ENCODE results near the gene GRPR. TPM values are rescaled to one million over a fixed set of nuclear protein-coding genes. Genes with fewer than 3 reads are reported as not detected.

GRPR gene
- polyA plus RNA-seq, 1 donor from 2014 or later, result 0.25 TPM

DNA sequence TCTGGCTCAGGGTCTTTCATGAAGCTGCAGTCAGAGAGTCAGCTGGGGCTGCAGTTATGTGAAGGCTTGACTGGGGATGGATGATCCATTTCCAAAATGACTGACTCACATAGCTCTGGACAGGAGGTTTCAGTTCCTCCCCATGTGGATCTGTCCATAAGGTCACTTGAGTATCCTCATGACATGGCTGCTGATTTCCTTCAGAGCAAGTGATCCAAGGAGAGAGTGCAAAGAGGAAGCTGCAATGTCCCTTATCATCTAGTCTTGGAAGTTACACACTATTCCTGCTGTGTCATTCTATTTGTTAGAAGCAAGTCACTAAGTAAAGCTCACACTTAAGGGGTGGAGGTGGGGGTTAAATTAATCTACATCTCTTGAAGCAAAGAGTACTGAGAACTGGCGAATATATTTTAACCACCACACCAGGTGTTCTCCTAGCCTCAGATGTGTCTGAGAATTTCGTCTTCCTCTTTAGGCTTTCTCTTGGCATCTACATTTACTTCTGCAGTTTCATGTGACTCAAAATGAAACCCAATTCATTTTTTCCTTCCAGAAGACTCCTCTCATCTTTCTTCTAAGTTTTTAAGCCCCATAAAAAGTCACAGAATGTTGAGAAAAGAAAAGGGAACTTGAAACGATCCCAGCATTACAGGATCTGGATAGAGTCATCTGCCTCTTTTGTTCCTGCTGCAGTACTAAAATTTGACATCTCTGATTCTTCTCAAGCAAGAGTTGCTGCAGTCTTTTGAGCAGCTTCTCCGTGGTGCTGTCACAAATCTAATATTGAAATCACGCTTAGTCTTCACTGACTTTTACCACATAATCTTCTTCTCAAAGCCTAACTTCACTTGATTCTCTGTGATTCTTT, 3.8 kb upstream of the GRPR start:
- Mint-ChIP-seq H3K27ac (peak overlapping the region in 2 of 3 donors; percentile 20 to 59), H3K4me1 (peaks cover 22 to 38% (median 34%) of the 10 kb centered on the region in 3 donors), H3K36me3 (no peaks in the 10 kb centered on the region), H3K9me3 (peaks cover 0 to 13% (median 4%) of the 10 kb centered on the region in 3 donors), H3K4me3 (peak overlapping the region in 3 of 4 donors; percentile 6 to 87 (median 55)), H3K27me3 (peaks cover 18% of the 10 kb centered on the region)

DNA sequence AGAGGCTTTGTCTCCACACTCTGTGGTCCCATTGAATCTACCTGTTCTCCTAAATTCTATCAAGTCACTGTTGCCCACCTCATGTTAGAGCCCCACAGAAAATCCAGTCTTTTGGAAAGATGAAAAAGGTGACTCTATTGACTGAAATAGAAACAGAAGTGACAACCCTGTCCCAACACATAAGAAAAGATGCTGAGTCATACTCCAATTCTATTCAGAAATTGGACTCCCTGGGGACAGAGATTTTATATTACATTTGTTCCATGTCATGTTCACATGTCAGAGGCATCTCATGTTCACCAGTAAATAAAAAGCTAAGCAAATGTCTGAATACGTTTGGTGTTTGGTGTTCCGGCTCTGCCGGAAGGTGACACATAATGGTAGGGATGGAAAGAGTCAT, 2.9 kb upstream of the GRPR start:
- Mint-ChIP-seq H3K9me3 (peaks cover 0 to 13% (median 4%) of the 10 kb centered on the region in 3 donors), H3K4me3 (peak overlapping the region in 2 of 4 donors; percentile 5 to 33), H3K36me3 (no peaks in the 10 kb centered on the region), H3K27ac (peak overlapping the region in 2 of 3 donors; percentile 20 to 24), H3K27me3 (peaks cover 18% of the 10 kb centered on the region), H3K4me1 (peaks cover 20 to 32% (median 28%) of the 10 kb centered on the region in 3 donors)

DNA sequence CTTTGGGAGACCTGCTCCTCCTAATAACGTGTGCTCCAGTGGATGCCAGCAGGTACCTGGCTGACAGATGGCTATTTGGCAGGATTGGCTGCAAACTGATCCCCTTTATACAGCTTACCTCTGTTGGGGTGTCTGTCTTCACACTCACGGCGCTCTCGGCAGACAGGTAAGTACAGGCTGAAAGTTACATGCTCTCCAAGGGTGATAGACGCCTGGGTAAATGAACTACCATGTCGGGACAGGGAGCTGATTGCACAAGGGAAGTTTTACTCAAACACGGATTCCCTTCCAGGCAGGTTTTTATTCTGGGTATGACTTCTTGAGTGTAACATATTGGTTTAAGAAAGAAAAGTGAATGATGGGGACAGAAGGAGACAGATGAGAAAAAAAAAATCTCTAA, 836 bp downstream of the GRPR start:
- Mint-ChIP-seq H3K9me3 (peaks cover 0 to 3% (median under 1%) of the 10 kb centered on the region in 3 donors), H3K4me1 (peaks cover 13 to 27% (median 26%) of the 10 kb centered on the region in 3 donors), H3K27me3 (peaks cover 29% of the 10 kb centered on the region), H3K4me3 (no peak overlapping the region), H3K36me3 (no peaks in the 10 kb centered on the region), H3K27ac (no peak overlapping the region)

DNA sequence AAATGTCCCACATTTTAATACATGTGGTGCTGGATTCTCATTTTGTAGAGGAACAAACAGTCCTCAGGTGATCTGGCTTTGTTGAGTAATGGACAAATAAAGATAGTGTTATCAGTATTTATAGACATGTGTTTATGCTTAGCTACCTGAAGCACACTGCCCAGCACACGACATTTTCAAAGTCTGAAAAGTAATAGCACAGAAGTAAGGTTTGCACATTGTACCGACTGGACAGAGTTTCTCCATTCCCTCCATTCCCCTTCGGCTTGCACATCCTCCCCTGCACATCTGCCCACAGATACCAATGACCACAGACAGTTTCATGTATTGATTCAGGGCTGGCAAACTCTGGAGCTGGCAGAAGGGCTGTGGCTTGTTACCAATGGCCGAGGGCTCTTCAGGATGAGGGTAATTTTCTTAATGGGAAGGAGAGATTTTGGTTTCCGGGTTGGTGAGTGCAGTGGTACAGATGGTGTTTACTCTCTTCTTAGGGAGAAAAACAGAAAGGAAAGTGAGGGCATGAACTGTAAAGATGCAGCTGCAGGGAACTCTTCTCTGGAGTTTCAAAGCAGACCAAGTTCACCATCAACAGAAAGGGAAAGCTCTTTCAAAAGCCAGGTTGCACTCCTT, 2.3 kb downstream of the GRPR start:
- H3K27ac Mint-ChIP-seq, result no peak overlapping the region
- H3K36me3 Mint-ChIP-seq, result no peaks in the 10 kb centered on the region
- no peaks in the 10 kb centered on the region for H3K9me3 Mint-ChIP-seq
- H3K27me3 Mint-ChIP-seq, result peaks cover 33% of the 10 kb centered on the region
- no peak overlapping the region for H3K4me3 Mint-ChIP-seq
- peaks cover 7 to 13% (median 12%) of the 10 kb centered on the region in 3 donors for H3K4me1 Mint-ChIP-seq

DNA sequence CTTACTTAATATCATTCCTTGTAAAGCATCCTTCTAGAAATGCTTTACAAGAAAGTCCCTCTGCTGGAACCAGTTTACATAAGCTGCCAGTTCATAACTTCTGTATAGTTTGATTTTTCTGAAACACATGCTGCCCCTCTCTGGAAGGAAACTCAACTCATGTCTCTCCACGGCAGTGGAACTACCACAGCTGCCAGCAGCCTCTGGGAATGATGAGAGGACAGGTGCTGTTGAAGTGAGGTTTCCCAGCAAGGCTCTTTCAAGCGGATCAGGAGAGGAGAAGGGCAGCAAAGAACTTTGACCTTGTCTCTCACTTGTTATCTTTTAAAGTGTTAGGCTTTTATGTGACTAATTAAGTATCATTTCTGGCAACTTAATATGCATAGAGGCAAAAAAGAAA, 7.3 kb downstream of the GRPR start:
- Mint-ChIP-seq H3K27me3 (peaks cover 24% of the 10 kb centered on the region), H3K27ac (no peak overlapping the region), H3K4me3 (no peak overlapping the region), H3K4me1 (peaks cover 0 to 3% (median 2%) of the 10 kb centered on the region in 3 donors), H3K36me3 (no peaks in the 10 kb centered on the region), H3K9me3 (no peaks in the 10 kb centered on the region)

DNA sequence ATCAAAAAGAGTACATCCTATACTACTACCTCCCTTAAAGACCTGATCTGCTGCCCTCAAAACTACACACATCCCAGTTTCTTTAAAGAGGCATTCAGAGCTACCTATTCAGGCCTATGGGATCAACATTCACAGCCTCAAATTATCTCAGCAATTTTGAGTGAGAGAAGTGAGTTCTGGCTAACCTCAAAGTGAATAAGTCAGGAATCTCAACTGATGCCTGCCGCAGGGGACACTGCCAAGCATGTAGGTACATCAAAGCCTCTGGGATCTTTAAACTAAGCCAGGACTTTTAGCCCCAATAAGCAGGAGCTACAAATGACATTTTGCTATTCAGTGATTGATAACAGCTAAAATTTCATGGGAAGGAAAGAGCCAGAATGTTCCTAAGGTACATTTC, 11.6 kb downstream of the GRPR start:
- H3K4me1 Mint-ChIP-seq, result peaks cover 6 to 12% (median 6%) of the 10 kb centered on the region in 3 donors
- peaks cover 11% of the 10 kb centered on the region for H3K27me3 Mint-ChIP-seq
- H3K4me3 Mint-ChIP-seq, result no peak overlapping the region
- no peak overlapping the region for H3K27ac Mint-ChIP-seq
- H3K36me3 Mint-ChIP-seq, result no peaks in the 10 kb centered on the region
- no peaks in the 10 kb centered on the region for H3K9me3 Mint-ChIP-seq

DNA sequence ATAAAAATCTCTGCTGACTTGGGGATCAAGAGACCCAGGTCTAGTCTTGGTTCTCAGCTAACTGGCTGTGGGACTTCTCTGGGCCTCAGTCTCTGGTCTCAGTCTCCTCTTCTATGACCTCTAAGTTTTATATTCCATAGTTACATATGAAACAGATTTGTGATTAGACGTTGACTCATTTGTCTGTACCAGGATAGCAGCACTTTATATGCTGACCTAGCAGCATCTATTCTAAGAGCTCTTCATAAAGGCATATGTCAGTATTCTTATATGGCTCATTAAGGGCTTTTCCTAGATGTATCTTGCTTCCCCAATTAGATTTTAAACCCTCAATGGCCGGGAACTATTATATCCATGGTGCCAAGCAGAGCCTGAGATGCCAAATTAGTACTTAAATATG, 12.7 kb downstream of the GRPR start:
- Mint-ChIP-seq H3K9me3 (no peaks in the 10 kb centered on the region), H3K27me3 (peaks cover 6% of the 10 kb centered on the region), H3K27ac (no peak overlapping the region), H3K36me3 (no peaks in the 10 kb centered on the region), H3K4me3 (no peak overlapping the region), H3K4me1 (peaks cover 6 to 12% (median 6%) of the 10 kb centered on the region in 3 donors)

DNA sequence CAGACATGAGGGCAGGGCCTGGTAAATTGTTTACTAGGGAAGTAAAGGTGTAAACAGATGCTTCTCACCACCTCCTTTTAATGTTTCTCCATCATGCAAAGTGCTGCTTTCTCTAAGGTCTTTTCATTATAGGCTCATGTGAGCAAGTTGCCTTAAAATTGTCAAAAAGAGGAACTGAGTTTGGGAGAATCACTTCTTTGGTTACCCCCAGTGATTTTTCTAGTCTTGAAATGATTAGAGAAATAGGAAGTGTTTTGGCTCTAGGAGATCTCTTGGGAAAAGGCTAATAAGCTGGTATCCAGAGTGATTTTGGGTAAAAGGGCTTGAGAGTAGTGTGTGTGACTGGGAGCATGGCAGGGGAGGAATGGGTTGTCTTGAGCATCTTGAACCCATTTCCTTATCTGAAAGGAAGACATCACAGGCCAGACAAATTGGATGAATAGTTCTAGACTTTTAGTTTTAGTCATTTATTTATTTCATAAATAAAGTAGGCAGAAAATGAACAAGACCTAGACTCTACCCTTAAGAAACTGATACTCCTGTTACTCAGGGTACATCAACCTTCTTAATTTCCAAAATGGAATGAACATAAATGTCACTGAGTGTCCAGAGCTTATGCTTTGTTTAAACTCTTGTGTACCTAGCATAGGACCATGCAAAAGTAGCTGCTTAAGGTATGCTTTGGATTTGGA, 14.2 kb downstream of the GRPR start:
- no peaks in the 10 kb centered on the region for H3K9me3 Mint-ChIP-seq
- H3K4me3 Mint-ChIP-seq, result peak overlapping the region in 1 of 4 donors; percentile 1
- H3K27ac Mint-ChIP-seq, result no peak overlapping the region

DNA sequence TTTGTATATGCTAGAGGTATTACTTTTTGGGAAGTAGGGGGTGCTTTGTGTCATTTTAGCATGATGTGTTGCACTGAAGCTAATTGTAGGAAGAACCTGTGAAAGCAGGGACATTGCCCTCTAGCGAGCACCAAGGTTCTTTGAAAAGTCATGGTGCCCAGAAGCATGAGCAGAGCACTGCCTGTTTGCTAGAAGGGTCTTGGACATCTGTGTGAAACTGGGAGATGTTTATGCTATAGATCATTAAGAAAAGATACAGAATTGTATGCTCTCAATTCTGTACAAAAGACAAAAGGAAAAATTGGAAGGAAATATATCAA, 14.7 kb downstream of the GRPR start:
- no peaks in the 10 kb centered on the region for H3K36me3 Mint-ChIP-seq
- H3K27ac Mint-ChIP-seq, result no peak overlapping the region
- peaks cover 6 to 12% (median 6%) of the 10 kb centered on the region in 3 donors for H3K4me1 Mint-ChIP-seq
- peaks cover 8% of the 10 kb centered on the region for H3K27me3 Mint-ChIP-seq
- no peaks in the 10 kb centered on the region for H3K9me3 Mint-ChIP-seq
- no peak overlapping the region for H3K4me3 Mint-ChIP-seq

More for the DNA sequence above, 14.2 kb downstream of the GRPR start:
- no peaks in the 10 kb centered on the region for H3K36me3 Mint-ChIP-seq
- H3K27me3 Mint-ChIP-seq, result peaks cover 6% of the 10 kb centered on the region
- H3K4me1 Mint-ChIP-seq, result peaks cover 6 to 12% (median 6%) of the 10 kb centered on the region in 3 donors

DNA sequence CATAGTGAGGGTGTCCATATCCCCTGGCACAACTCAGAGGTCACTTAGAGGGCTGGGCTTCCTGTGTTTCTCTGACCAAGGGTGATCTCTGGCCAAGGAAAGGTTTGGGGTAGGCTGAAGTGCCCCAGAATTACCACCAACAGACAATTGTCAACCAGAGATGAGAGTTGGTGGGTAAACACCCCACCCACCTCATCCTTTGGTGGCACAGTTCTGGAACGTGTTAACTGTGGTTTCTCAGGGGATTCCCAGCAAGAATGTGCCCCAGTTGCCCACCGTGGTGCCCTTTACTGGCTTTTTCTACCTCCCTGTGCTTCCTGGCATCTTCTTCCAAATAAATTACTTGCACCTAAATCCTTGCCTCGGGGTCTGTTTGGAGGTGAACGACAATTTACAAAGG, 17.1 kb downstream of the GRPR start:
- H3K4me1 Mint-ChIP-seq, result peaks cover 6 to 12% (median 6%) of the 10 kb centered on the region in 3 donors
- peaks cover 0 to 7% (median 1%) of the 10 kb centered on the region in 3 donors for H3K9me3 Mint-ChIP-seq
- H3K27ac Mint-ChIP-seq, result no peak overlapping the region
- H3K27me3 Mint-ChIP-seq, result peaks cover 9% of the 10 kb centered on the region
- no peaks in the 10 kb centered on the region for H3K36me3 Mint-ChIP-seq
- no peak overlapping the region for H3K4me3 Mint-ChIP-seq

DNA sequence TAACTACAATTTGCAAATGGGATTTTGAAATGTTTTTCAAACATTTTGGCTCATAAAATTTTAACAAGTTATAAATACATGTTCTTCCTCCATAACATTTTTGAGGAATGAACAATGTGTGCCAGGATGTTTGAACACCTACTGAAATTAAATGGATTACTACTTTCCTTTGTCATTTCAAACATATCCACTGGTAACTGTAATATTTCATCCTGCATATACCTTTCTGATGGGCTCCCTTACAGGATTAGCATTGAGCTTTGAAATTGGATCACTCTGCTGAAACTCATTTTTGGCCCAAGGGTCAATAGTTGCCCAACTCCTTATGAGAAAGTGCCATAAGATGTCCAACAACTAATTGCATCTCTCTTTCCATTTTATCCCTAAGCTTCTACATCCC, 17.6 kb downstream of the GRPR start:
- no peak overlapping the region for H3K27ac Mint-ChIP-seq

DNA sequence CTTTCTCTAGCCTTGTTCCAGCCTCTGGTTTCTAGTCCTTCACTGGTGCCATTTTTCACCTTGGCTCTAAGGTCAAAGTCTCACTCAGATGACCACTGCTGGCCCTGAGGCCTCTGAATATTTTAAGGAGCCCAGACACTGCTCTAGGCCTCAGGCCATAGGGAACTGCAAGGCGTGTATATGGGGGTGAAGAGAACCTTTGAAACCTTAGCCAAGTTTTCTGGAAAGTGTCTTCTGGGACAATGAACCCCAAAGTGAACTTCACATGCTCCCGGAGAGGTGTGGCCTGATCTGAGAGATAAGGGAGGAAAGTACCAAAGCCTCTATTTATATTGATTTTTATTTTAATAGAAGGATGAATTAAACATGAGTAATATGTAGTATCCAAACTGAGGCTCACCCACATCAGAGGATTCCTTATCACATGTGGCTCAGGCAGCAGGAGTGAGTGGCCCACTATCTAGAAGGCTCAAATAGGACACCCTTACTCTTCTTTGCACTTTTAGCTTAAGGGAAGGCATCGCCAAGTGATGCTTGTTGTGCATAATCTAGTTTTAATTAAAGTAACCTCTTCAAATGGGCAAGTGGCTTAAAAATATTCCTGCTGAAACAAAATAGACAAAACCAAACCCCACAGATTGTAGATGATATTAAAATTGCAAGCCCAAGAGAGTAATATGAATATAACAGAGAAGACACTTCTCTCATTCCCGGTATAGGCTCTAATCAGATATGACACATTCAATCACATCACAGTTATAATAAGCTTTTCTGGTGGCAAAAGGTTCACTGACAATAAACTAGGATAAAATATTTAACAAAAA, 18.3 kb downstream of the GRPR start:
- peaks cover 0 to 7% (median 1%) of the 10 kb centered on the region in 3 donors for H3K9me3 Mint-ChIP-seq
- no peaks in the 10 kb centered on the region for H3K36me3 Mint-ChIP-seq
- peaks cover 6 to 12% (median 6%) of the 10 kb centered on the region in 3 donors for H3K4me1 Mint-ChIP-seq
- no peak overlapping the region for H3K4me3 Mint-ChIP-seq
- peaks cover 10% of the 10 kb centered on the region for H3K27me3 Mint-ChIP-seq
- no peak overlapping the region for H3K27ac Mint-ChIP-seq

More for the DNA sequence above, 17.6 kb downstream of the GRPR start:
- H3K4me1 Mint-ChIP-seq, result peaks cover 6 to 12% (median 6%) of the 10 kb centered on the region in 3 donors
- no peak overlapping the region for H3K4me3 Mint-ChIP-seq
- H3K27me3 Mint-ChIP-seq, result peaks cover 10% of the 10 kb centered on the region
- H3K36me3 Mint-ChIP-seq, result no peaks in the 10 kb centered on the region
- peaks cover 0 to 7% (median 1%) of the 10 kb centered on the region in 3 donors for H3K9me3 Mint-ChIP-seq

DNA sequence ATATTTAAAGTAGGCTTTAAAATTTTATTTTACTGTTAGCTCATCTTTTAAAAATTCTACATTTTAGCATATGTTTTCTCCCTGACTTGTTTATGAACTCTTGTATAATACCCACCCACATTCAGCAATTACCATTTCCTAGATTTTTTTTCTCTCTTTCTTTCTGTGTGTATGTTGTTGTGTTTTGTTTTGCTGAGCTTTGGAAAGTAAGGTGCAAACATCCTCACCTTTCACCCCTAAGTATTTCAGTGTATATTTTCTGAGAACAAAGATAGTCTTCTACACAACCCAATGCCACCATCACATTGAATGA, 18.8 kb downstream of the GRPR start:
- Mint-ChIP-seq H3K27me3 (peaks cover 10% of the 10 kb centered on the region), H3K4me3 (no peak overlapping the region), H3K9me3 (peaks cover 0 to 7% (median 1%) of the 10 kb centered on the region in 3 donors), H3K36me3 (no peaks in the 10 kb centered on the region), H3K27ac (no peak overlapping the region), H3K4me1 (peaks cover 4 to 8% (median 6%) of the 10 kb centered on the region in 3 donors)

DNA sequence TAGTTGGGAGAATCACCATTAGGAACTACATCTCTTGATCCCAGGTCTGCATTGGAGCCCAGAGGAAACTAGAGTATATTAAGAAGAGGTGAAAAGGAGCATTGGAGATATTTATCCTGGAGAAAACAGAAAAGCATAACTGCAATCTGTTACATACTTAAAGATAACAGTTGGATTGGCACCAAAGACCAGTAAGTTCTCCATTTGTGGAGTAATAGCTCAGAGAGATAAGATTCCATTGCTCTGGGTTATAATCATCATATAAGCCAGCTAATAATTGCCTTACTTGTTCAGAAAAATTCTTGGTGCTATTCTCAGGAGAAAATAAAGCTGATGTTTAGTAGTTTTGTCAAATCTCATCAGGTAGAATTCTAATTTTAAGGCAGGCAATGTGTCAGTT, 20.6 kb downstream of the GRPR start:
- Mint-ChIP-seq H3K4me1 (no peaks in the 10 kb centered on the region), H3K27me3 (peaks cover 17% of the 10 kb centered on the region), H3K4me3 (no peak overlapping the region), H3K27ac (no peak overlapping the region), H3K9me3 (peaks cover 0 to 7% (median 1%) of the 10 kb centered on the region in 3 donors), H3K36me3 (no peaks in the 10 kb centered on the region)

Measured in IgD-negative memory B cell (primary cell).